HepG2 (cell line): ENCODE measurements around the gene CHID1. TPM values are rescaled to one million over a fixed set of nuclear protein-coding genes. Genes with fewer than 3 reads are reported as not detected.
A peak's percentile ranks its signal among the peaks of the same experiment; 100 is the strongest.

Experiments
- ARNTL ChIP-seq: sonication (generic); formaldehyde crosslinking; IDR thresholded peaks from 2 replicates; pipeline ENCODE4 v1.4.0; 2020; ENCODE audit warnings: mild to moderate bottlenecking, missing genetic modification reagents
- ASH2L ChIP-seq: fragments of 300-600, 200-600 bp; sonication (generic); IDR thresholded peaks from 2 replicates; pipeline ENCODE4 v1.7.0; 2017; ENCODE audit warnings: low read depth, mild to moderate bottlenecking, moderate library complexity, mixed read lengths, low read length; ENCODE audit not compliant: insufficient read length
- GTF3A ChIP-seq: sonication (generic); formaldehyde crosslinking; conservative IDR thresholded peaks from 2 replicates; pipeline ENCODE4 v1.4.0; 2020; ENCODE audit warnings: mild to moderate bottlenecking, missing genetic modification reagents
- HDAC6 ChIP-seq: fragments of 200-600 bp; sonication (generic); IDR thresholded peaks from 2 replicates; pipeline ENCODE4 v1.7.0; 2017; ENCODE audit warnings: mild to moderate bottlenecking, antibody characterized with exemption, low read length, low read depth
- HOXA9 ChIP-seq: sonication (generic); formaldehyde crosslinking; IDR thresholded peaks from 2 replicates; pipeline ENCODE4 v1.8.1; 2022; ENCODE audit warnings: missing genetic modification reagents, mild to moderate bottlenecking, moderate library complexity, borderline replicate concordance
- MIER3 ChIP-seq: IDR thresholded peaks from 2 replicates; pipeline ENCODE4 v1.6.1; 2016; ENCODE audit warnings: missing compliant biosample characterization, borderline replicate concordance
- RFXAP ChIP-seq: sonication (generic); formaldehyde crosslinking; IDR thresholded peaks from 2 replicates; pipeline ENCODE4 v1.4.0; 2020; ENCODE audit warnings: missing genetic modification reagents, borderline replicate concordance
- SAFB2 ChIP-seq: sonication (generic); formaldehyde crosslinking; IDR thresholded peaks from 2 replicates; pipeline ENCODE4 v1.5.1; 2020; ENCODE audit warnings: missing genetic modification reagents, low read depth, mild to moderate bottlenecking, borderline replicate concordance
- SMAD9 ChIP-seq: sonication (generic); formaldehyde crosslinking; IDR thresholded peaks from 2 replicates; pipeline ENCODE4 v1.5.1; 2020; ENCODE audit warnings: mild to moderate bottlenecking, missing genetic modification reagents
- SRSF9 ChIP-seq: fragments of 200-400 bp; formaldehyde crosslinking; IDR thresholded peaks from 2 replicates; pipeline ENCODE4 v1.6.1; 2018; ENCODE audit warnings: borderline replicate concordance, mild to moderate bottlenecking, low read depth, low read length; ENCODE audit not compliant: insufficient read depth, poor library complexity, severe bottlenecking
- TBX2 ChIP-seq: sonication (generic); formaldehyde crosslinking; IDR thresholded peaks from 2 replicates; pipeline ENCODE4 v1.5.0; 2020; ENCODE audit warnings: missing genetic modification reagents, mild to moderate bottlenecking, borderline replicate concordance
- ZFP36L2 ChIP-seq: sonication (generic); formaldehyde crosslinking; IDR thresholded peaks from 2 replicates; pipeline ENCODE4 v1.4.0; 2020; ENCODE audit warnings: missing genetic modification reagents
- ZNF335 ChIP-seq: sonication (generic); formaldehyde crosslinking; IDR thresholded peaks from 2 replicates; pipeline ENCODE4 v1.4.0; 2020; ENCODE audit warnings: missing genetic modification reagents
- ZNF430 ChIP-seq: sonication (generic); formaldehyde crosslinking; IDR thresholded peaks from 2 replicates; pipeline ENCODE4 v1.9.0; 2021; ENCODE audit warnings: mild to moderate bottlenecking, missing genetic modification reagents
- ZNF746 ChIP-seq: sonication (generic); formaldehyde crosslinking; IDR thresholded peaks from 2 replicates; pipeline ENCODE4 v1.8.0; 2022; ENCODE audit warnings: mild to moderate bottlenecking, missing genetic modification reagents
- ZNF768 ChIP-seq: sonication (generic); formaldehyde crosslinking; IDR thresholded peaks from 2 replicates; pipeline ENCODE4 v1.4.0; 2020; ENCODE audit warnings: missing genetic modification reagents
- ZSCAN12 ChIP-seq: sonication (generic); formaldehyde crosslinking; IDR thresholded peaks from 2 replicates; pipeline ENCODE4 v1.9.0; 2021; ENCODE audit warnings: mild to moderate bottlenecking, missing genetic modification reagents
- polyA plus RNA-seq, 8 experiments: library from polyadenylated mRNA; depleted of rRNA in 3 of 8; stranded (reverse) in 7 of 8; unstranded in 1 of 8; fragments of >200 nt; fragmentation: Illumina TruSeq in 4 of 8; extraction: Trizol in 4 of 8; gene quantifications; 2 replicates each; pipeline versions ENCODE4 v1.2.1 to v1.2.3, GENCODE V29; 2011 to 2016; ENCODE audit warnings: low read depth in 4 of 8, missing spikeins in 1 of 8, mixed read lengths in 1 of 8; ENCODE audit not compliant: insufficient read depth in 1 of 8
- total RNA-seq, 5 experiments: library from RNA; depleted of rRNA; stranded (reverse); fragments of >200 nt; fragmentation: Illumina TruSeq; extraction: Trizol; gene quantifications; 2 replicates each; pipeline ENCODE4 v1.2.3, GENCODE V29; 2016; ENCODE audit warnings: low read depth in 1 of 5
- TF ChIP-seq, protein P1 (sequence below): sonication (generic); formaldehyde crosslinking; conservative IDR thresholded peaks from 2 replicates; pipeline ENCODE4 v1.8.0; 2022; ENCODE audit warnings: mild to moderate bottlenecking, moderate library complexity, missing genetic modification reagents
- TF ChIP-seq, protein P2 (sequence below): sonication (generic); formaldehyde crosslinking; IDR thresholded peaks from 2 replicates; pipeline ENCODE4 v1.8.0; 2022; ENCODE audit warnings: mild to moderate bottlenecking, missing genetic modification reagents, moderate library complexity
- TF ChIP-seq, protein P3 (sequence below): sonication (generic); formaldehyde crosslinking; IDR thresholded peaks from 2 replicates; pipeline ENCODE4 v1.5.1; 2020; ENCODE audit warnings: missing genetic modification reagents, mild to moderate bottlenecking, borderline replicate concordance
- TF ChIP-seq, protein P4 (sequence below): sonication (generic); formaldehyde crosslinking; IDR thresholded peaks from 2 replicates; pipeline ENCODE4 v1.5.1; 2020; ENCODE audit warnings: mild to moderate bottlenecking, missing genetic modification reagents, borderline replicate concordance

The CHID1 gene
- total and polyA plus RNA-seq, 2 of the 13 experiments (the other 11 are each of a cell fraction or from before 2014, with no cell fraction given): 65.1 to 93.6 TPM

DNA sequence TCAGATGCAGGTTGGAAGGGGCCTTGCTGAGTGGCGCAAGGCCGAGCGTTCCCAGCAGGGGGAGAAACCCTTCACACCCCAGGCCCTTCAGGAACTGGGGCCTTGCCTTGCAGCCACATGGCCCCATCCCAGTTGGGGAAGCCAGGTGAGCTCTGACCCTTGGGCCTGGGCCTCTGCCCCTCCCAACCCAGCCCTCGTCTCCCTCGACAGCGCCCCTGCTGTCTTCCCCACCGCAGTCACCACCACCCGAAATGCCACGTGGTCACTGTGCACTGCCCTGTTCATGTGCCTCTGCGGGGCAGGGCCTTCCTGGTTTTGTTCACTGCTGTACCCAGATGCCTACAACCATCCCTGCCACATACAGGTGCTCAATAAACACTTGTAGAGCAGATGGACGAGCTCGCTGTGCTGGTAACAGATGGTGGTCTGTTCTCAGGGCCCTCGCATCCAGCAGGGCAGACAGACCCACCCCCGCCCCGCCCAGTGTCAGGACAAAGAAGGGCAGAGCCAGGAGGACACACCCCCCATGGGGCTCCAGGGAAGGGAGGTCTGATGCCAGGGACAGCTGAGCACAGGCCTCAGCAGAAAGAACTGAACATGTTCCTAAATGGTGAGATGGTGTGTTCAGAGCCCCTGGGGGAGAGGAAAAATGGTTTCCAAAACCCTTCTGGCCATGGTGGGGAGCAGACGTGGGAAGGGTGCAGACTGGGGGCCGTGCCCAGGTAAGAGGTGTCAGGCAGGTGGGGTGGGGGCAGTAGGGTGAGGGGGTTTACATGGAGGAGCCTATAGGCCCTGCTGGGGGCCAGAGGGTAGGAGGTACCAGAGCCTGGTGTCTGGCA, 72.0 kb downstream of the CHID1 start (continued):
- TF ChIP-seq, protein P1, sequence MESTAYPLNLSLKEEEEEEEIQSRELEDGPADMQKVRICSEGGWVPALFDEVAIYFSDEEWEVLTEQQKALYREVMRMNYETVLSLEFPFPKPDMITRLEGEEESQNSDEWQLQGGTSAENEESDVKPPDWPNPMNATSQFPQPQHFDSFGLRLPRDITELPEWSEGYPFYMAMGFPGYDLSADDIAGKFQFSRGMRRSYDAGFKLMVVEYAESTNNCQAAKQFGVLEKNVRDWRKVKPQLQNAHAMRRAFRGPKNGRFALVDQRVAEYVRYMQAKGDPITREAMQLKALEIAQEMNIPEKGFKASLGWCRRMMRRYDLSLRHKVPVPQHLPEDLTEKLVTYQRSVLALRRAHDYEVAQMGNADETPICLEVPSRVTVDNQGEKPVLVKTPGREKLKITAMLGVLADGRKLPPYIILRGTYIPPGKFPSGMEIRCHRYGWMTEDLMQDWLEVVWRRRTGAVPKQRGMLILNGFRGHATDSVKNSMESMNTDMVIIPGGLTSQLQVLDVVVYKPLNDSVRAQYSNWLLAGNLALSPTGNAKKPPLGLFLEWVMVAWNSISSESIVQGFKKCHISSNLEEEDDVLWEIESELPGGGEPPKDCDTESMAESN (CRISPR knock-in tag): no peak
- 0 out of 2 replicates have a peak, but pooled peaks have one; percentile 37 for TF ChIP-seq HOXA9 (CRISPR knock-in tag)
- TF ChIP-seq ASH2L: no peak
- TF ChIP-seq TBX2 (CRISPR knock-in tag): peak; percentile 77
- TF ChIP-seq ZNF768 (CRISPR knock-in tag): no peak; the same call in 1 of the 2 replicates
- TF ChIP-seq, protein P2, sequence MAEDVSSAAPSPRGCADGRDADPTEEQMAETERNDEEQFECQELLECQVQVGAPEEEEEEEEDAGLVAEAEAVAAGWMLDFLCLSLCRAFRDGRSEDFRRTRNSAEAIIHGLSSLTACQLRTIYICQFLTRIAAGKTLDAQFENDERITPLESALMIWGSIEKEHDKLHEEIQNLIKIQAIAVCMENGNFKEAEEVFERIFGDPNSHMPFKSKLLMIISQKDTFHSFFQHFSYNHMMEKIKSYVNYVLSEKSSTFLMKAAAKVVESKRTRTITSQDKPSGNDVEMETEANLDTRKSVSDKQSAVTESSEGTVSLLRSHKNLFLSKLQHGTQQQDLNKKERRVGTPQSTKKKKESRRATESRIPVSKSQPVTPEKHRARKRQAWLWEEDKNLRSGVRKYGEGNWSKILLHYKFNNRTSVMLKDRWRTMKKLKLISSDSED (CRISPR knock-in tag): no peak
- 0 out of 2 replicates have a peak, but pooled peaks have one; percentile 42 for TF ChIP-seq ZNF335
- TF ChIP-seq GTF3A: no peak; the same call in 1 of the 2 replicates
- TF ChIP-seq, protein P3, sequence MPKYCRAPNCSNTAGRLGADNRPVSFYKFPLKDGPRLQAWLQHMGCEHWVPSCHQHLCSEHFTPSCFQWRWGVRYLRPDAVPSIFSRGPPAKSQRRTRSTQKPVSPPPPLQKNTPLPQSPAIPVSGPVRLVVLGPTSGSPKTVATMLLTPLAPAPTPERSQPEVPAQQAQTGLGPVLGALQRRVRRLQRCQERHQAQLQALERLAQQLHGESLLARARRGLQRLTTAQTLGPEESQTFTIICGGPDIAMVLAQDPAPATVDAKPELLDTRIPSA: no peak
- TF ChIP-seq ZFP36L2 (CRISPR knock-in tag): no peak
- TF ChIP-seq RFXAP (CRISPR knock-in tag): no peak
- TF ChIP-seq, protein P4, sequence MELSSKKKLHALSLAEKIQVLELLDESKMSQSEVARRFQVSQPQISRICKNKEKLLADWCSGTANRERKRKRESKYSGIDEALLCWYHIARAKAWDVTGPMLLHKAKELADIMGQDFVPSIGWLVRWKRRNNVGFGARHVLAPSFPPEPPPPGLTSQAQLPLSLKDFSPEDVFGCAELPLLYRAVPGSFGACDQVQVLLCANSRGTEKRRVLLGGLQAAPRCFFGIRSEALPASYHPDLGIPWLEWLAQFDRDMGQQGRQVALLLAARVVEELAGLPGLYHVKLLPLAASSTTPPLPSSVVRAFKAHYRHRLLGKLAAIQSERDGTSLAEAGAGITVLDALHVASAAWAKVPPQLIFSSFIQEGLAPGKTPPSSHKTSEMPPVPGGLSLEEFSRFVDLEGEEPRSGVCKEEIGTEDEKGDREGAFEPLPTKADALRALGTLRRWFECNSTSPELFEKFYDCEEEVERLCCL (CRISPR knock-in tag): 0 out of 2 replicates have a peak, but pooled peaks have one; percentile 56
- no peak for TF ChIP-seq SRSF9
- TF ChIP-seq MIER3 (CRISPR knock-in tag): peak; percentile 70; the same call in 1 of the 2 replicates
- TF ChIP-seq ZSCAN12: no peak
- TF ChIP-seq SMAD9 (CRISPR knock-in tag): peak; percentile 57; the same call in 1 of the 2 replicates
- TF ChIP-seq ARNTL (CRISPR knock-in tag): peak; percentile 55; the same call in 1 of the 2 replicates
- TF ChIP-seq ZNF430 (CRISPR knock-in tag): no peak
- no peak for TF ChIP-seq HDAC6
- peak; percentile 54; the same call in 1 of the 2 replicates for TF ChIP-seq ZNF746
- TF ChIP-seq SAFB2 (CRISPR knock-in tag): no peak
